TTC549 (cell line): ENCODE data around the gene KISS1R.

Experiments used
- FAIRE-seq: peaks from 2 replicates; lab custom pipeline; 2012; peaks lifted over from hg19 to GRCh38; lab: Jason Lieb, UNC

KISS1R gene

GRCh38 chr19:939922-940321 lies 22.8 kb downstream of the KISS1R start:
- no peak for FAIRE-seq

- FAIRE-seq, result no peak
Measured at GRCh38 chr19:940591-941291, 23.6 kb downstream of the KISS1R start.

GRCh38 chr19:941292-942132 lies 24.4 kb downstream of the KISS1R start:
- no peak for FAIRE-seq

GRCh38 chr19:942133-942645 lies 25.1 kb downstream of the KISS1R start:
- FAIRE-seq, result no peak

- FAIRE-seq, result no peak
Measured at GRCh38 chr19:943551-944170, 26.5 kb downstream of the KISS1R start.

- FAIRE-seq, result no peak
Measured at GRCh38 chr19:944171-944567, 27.0 kb downstream of the KISS1R start.

GRCh38 chr19:944663-945241 lies 27.6 kb downstream of the KISS1R start:
- no peak for FAIRE-seq

- FAIRE-seq, result no peak
Measured at GRCh38 chr19:945401-946252, 28.5 kb downstream of the KISS1R start.

- FAIRE-seq, result no peak
Measured at GRCh38 chr19:947090-947706, 30.1 kb downstream of the KISS1R start.

GRCh38 chr19:947707-948539 lies 30.8 kb downstream of the KISS1R start:
- no peak for FAIRE-seq

- FAIRE-seq, result no peak
Measured at GRCh38 chr19:948842-949496, 31.8 kb downstream of the KISS1R start.

GRCh38 chr19:950352-951066 lies 33.4 kb downstream of the KISS1R start:
- FAIRE-seq, result no peak

GRCh38 chr19:952049-952679 lies 35.0 kb downstream of the KISS1R start:
- no peak for FAIRE-seq

- FAIRE-seq, result no peak
Measured at GRCh38 chr19:952680-953444, 35.7 kb downstream of the KISS1R start.

- FAIRE-seq, result no peak
Measured at GRCh38 chr19:953445-954271, 36.5 kb downstream of the KISS1R start.

- no peak for FAIRE-seq
Measured at GRCh38 chr19:954272-954671, 37.1 kb downstream of the KISS1R start.
